Activated gamma-delta T cell treated with anti-CD3 and anti-CD28 coated beads, Interleukin-2, amount 50 U/mL, for 16 hours (primary cell): Measurements from ENCODE around the gene BACH2.
"Not testable (repeated sequence)": the region's sequence is repeated elsewhere in the genome, so short reads cannot be mapped to it uniquely, and the experiment has no call there.

ENCODE experiments used
- DNase-seq: peaks from one replicate; pipeline ENCODE4 v3.0.0-alpha.2; 2020; ENCODE audit warnings: low read depth

Gene BACH2

DNA sequence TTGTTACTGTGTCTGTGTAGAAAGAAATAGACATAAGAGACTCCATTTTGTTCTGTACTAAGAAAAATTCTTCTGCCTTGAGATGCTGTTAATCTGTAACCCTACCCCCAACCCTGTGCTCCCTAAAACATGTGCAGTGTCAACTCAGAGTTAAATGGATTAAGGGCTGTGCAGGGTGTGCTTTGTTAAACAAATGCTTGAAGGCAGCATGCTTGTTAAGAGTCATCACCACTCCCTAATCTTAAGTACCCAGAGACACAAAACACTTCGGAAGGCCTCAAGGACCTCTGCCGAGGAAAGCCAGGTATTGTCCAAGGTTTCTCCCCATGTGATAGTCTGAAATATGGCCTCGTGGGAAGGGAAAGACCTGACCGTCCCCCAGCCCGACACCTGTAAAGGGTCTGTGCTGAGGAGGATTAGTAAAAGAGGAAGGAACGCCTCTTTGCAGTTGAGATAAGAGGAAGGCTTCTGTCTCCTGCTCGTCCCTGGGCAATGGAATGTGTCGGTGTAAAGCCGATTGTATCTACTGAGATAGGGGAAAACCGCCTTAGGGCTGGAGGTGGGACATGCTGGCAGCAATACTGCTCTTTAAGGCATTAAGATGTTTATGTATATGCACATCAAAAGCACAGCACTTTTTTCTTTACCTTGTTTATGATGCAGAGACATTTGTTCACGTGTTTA is 405.7 kb downstream of the BACH2 start:
- not testable (repeated sequence) for DNase-seq

DNA sequence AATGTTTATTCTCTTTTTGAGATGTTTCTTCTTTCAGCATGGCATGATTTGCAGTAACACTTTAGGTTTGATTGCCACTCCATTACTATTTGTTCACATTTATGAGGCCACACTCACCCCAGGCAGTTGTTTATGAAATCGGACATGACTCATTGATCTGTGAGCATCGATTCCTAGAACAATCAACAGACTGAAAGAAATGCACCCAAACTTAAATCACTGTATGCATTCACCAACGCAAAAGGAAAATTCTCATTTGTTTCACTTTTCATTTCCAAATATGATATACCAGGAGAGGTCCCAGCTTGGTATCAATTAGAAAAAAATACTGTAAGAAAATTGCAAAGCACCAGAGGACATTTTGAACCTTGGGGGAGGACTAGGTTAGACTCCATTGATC is 407.8 kb downstream of the BACH2 start:
- DNase-seq, result no peak

DNA sequence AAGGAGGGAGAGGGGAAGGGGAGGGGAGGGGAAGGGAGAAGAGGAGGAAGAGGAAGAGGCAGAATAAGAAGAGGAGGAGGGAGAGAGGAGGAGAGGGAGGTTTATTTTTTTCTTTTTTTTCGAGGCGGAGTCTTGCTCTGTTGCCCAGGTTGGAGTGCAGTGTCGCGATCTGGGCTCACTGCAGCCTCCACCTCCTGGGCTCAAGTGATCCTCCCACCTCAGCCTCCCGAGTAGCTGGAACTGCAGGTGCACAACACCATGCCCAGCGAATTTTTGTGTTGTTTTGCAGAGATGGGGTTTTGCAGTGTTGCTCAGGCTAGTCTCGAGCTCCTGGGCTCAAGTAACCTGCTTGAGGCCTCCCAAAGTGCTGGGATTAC is 408.5 kb downstream of the BACH2 start:
- DNase-seq, result no peak

DNA sequence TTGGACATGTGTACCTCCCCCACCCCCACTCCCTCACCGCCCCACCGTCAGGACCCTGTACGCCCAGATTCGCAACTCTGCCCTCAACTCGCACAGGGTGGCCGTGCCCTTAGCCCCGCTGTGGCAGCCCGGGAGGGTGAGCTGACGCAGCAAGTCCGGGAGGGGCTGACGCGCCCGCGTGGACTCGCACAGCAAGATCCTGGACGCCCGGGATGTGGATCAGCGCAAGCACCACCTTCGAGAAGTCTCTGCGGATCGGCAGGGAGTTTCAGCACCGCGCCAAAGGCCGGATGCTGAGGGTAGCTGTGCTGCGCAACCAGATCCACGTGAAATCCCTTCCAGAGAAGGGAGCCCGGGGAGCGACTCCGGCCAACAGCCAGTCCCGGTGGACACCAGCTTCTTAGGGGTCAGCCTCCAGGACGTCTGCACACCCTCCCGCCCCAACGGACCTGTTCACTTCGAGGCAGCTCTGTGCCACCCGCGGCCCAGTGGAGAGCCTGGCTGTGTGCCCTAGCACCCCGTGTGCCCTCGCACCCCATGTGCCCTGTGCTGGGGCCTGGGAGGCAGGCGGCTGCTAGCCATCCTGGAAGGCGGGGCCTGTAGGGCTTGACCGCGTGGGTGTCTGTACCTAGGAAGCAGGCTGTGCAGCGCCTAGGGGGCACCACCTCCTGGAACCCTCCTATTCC is 409.0 kb downstream of the BACH2 start:
- DNase-seq, result no peak

DNA sequence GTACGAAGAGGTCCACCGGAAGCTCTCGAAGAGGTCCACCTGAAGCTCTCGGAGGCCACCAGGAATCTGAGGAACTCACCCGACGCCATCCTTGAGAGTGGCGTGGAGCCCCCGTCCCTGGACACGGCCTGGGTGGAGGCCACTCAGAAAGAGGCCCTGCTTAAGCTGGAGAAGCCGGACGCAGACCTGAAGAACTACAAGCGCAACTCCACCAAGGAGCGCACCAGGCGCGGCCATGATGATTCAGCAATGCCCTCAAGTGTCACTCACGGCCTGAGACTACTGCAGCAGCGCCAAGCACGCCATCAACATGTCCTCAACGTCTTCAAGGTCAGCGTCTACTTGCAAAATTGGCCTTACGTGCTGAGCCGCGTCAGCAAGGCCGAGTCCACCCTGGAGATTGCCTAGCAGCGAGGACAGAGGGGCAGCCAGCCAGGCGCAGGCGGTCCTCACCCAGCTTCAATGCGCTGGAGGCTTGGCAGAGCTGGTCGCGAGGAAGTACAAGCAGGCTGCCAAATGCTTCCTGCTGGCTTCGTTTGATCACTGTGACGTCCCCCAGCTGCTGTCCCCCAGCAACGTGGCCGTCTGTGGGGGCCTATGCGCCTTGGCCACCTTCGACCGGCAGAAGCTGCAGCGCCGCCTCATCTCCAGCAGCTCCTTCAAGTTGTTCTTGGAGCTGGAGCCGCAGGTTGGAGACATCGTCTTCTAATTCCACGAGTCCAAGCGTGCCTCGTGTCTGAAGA is 410.1 kb downstream of the BACH2 start:
- no peak for DNase-seq
